Effector memory CD8-positive, alpha-beta T cell (primary cell): ENCODE results near the gene MAPKAPK2.

Experiments
- ATAC-seq: fragments of 150-1000 bp; cut with Tn5 transposase; replicated peaks from 2 replicates; pipeline ENCODE4 v1.10.0; 2021; ENCODE audit warnings: mild to moderate bottlenecking, moderate library complexity
- DNase-seq, 3 experiments: peaks; one replicate each; pipeline ENCODE4 v3.0.0; 2021
- H3K27ac Mint-ChIP-seq, 2 donors: one replicate each; pipeline ENCODE4 v1.8.0; 2022; ENCODE audit warnings: mild to moderate bottlenecking in 2 of 2, mixed read lengths in 2 of 2, moderate library complexity in 2 of 2
- H3K27me3 Mint-ChIP-seq, 2 donors: one replicate each; pipeline ENCODE4 v1.8.0; 2022; ENCODE audit warnings: mixed read lengths in 2 of 2
- H3K36me3 Mint-ChIP-seq: one replicate; pipeline ENCODE4 v1.8.0; 2022; ENCODE audit warnings: mild to moderate bottlenecking, moderate library complexity, mixed read lengths; ENCODE audit not compliant: insufficient read depth
- H3K4me1 Mint-ChIP-seq, 2 donors: one replicate each; pipeline ENCODE4 v1.8.0; 2022; ENCODE audit warnings: low read depth in 2 of 2, mixed read lengths in 2 of 2
- H3K4me3 Mint-ChIP-seq, 2 donors: one replicate each; pipeline ENCODE4 v1.8.0; 2022; ENCODE audit warnings: mild to moderate bottlenecking in 2 of 2, mixed read lengths in 2 of 2, moderate library complexity in 2 of 2
- H3K9me3 Mint-ChIP-seq, 2 donors: one replicate each; pipeline ENCODE4 v1.8.0; 2022; ENCODE audit warnings: mixed read lengths in 2 of 2

The MAPKAPK2 gene

GRCh38 chr1:206716159-206716869 lies 31.6 kb downstream of the MAPKAPK2 start:
- peak overlapping the region; percentile 95 to 99 for H3K27ac Mint-ChIP-seq
- peaks cover 72 to 86% of the 10 kb centered on the region in 2 donors for H3K4me1 Mint-ChIP-seq
- ATAC-seq, result peak; percentile 33
- H3K9me3 Mint-ChIP-seq, result no peaks in the 10 kb centered on the region
- no peaks in the 10 kb centered on the region for H3K27me3 Mint-ChIP-seq
- DNase-seq, result no peak
- peak overlapping the region; percentile 72 to 79 for H3K4me3 Mint-ChIP-seq
- peaks cover 56% of the 10 kb centered on the region for H3K36me3 Mint-ChIP-seq

DNA sequence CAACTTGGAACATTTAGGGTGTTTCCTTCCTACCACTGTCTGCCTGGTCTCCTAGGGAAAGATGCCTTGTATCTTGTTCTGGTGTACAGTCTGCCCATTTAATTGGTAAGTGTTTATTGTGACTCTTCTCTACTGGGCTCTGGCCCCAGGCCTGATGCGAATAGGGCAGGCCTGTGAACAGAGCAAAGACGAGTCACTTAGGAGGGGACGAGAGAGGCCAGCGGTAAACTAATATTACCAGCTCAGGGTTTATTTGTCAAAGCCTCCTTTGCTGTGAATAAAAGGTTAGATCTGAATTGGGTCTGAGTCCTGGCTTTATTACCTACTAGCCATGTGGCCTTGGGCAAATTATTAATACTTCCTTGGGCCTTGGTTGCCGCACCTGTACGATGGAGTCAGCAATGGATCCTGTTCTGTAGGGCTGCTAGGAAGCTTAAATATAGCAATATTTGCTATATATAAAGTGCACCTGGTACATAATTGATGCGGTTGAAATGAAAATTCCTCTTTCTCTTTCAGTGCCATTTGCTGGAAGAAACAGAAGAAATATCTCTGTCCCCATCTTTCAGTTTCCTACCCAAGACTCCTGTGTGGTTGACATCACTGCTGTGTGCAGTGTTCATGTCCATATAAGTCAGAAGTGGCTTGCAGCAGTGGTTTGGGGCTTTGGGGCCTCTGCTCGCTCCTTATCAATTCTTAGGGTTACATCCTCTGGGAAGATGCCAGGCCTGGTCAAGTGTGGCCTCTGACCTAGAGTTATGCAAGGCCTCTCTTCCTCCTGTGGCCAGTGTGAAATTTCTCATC lies 32.4 kb downstream of the MAPKAPK2 start:
- H3K27ac Mint-ChIP-seq, result peak overlapping the region; percentile 95 to 99
- H3K36me3 Mint-ChIP-seq, result peaks cover 57% of the 10 kb centered on the region
- H3K9me3 Mint-ChIP-seq, result no peaks in the 10 kb centered on the region
- peaks cover 71 to 86% of the 10 kb centered on the region in 2 donors for H3K4me1 Mint-ChIP-seq
- ATAC-seq (peak; percentile 27), DNase-seq (no peak)
- peak overlapping the region; percentile 72 to 79 for H3K4me3 Mint-ChIP-seq
- H3K27me3 Mint-ChIP-seq, result no peaks in the 10 kb centered on the region

DNA sequence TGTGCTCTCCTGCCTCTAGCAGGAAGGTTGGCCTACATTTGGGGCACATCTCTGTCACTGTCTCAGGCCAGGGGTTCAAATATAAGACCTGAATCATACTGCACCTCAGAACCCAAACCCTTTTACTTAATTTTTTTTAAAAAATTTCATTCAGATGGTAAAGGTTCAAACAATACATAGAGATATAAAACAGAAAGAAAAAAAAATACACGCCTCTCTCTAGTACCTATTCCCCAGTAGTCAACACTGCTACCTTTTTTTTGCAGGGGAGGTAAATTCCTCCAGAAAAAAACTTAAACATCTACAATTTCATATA lies 32.9 kb downstream of the MAPKAPK2 start:
- DNase-seq (no peak), ATAC-seq (no peak)
- Mint-ChIP-seq H3K4me1 (peaks cover 66 to 85% of the 10 kb centered on the region in 2 donors), H3K27ac (peak overlapping the region; percentile 95 to 99), H3K36me3 (peaks cover 63% of the 10 kb centered on the region), H3K27me3 (no peaks in the 10 kb centered on the region), H3K4me3 (peak overlapping the region; percentile 72 to 79), H3K9me3 (no peaks in the 10 kb centered on the region)

GRCh38 chr1:206719169-206719839 lies 34.6 kb downstream of the MAPKAPK2 start:
- DNase-seq (no peak), ATAC-seq (no peak)
- Mint-ChIP-seq H3K4me3 (peak overlapping the region; percentile 9 to 65), H3K4me1 (peaks cover 70 to 84% of the 10 kb centered on the region in 2 donors), H3K9me3 (no peaks in the 10 kb centered on the region), H3K27ac (peak overlapping the region; percentile 95 to 99), H3K27me3 (no peaks in the 10 kb centered on the region), H3K36me3 (peaks cover 58% of the 10 kb centered on the region)

GRCh38 chr1:206721454-206721853 lies 36.7 kb downstream of the MAPKAPK2 start:
- Mint-ChIP-seq H3K27ac (peak overlapping the region; percentile 89 to 95), H3K4me3 (peak overlapping the region in 1 of 2 donors; percentile 4), H3K4me1 (peaks cover 60 to 73% of the 10 kb centered on the region in 2 donors), H3K36me3 (peaks cover 54% of the 10 kb centered on the region), H3K9me3 (no peaks in the 10 kb centered on the region), H3K27me3 (no peaks in the 10 kb centered on the region)
- no peak for DNase-seq
- ATAC-seq, result no peak

DNA sequence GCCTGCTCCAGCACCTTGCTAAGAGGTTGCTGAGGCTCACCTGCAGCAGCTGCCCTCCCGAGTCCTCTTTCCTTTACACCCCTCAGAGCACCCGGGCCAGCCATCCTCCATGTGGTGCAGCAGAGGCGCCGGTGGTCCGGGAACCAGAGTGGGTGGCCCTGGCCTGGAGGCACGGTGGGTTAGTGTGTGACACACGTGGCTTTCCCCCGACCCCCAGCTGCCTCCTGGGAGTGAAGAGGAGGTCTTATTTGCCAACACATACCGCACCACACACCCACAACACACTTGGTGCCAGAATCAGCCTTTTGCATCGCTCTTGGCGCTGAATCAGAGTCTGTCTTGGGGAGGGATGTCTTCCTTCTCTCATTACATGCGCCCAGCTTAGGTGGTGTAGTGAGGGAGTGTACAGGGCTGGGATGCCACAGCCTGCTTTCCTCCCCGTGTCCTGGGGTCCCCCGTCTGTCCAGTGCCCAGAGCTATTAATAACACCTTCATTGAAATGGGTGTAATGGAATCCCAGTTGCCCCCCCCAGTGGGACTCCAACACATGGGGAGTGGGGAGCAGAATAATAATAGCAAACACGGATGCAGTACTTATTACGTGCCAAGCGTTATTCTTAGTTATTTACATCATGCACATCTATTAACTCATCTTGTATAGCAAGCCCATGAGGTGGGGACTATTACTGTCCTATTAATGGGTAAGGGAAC lies 38.2 kb downstream of the MAPKAPK2 start:
- Mint-ChIP-seq H3K36me3 (peaks cover 47% of the 10 kb centered on the region), H3K9me3 (no peaks in the 10 kb centered on the region), H3K4me1 (peaks cover 58 to 67% of the 10 kb centered on the region in 2 donors), H3K27ac (peak overlapping the region; percentile 65 to 73), H3K27me3 (no peaks in the 10 kb centered on the region), H3K4me3 (peak overlapping the region in 1 of 2 donors; percentile 36)
- DNase-seq, result no peak
- peak; percentile 7 for ATAC-seq

DNA sequence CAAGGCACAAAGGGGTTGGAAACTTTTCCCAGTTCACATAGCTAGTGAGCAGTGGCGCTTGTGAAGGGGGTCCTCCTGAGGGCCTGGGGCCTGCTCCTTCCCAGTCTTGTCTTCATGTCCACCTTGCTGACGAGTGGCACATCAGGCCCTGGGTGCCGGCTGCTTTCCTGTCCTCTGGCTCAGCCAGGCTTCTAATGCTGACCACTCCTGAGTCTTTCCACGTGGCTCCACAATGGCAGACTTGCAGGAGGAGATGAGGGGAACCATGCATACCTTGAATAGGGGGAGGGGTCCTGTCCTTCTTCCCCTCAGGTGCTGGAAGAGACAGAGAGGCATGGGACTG lies 38.7 kb downstream of the MAPKAPK2 start:
- H3K4me1 Mint-ChIP-seq, result peaks cover 61 to 69% of the 10 kb centered on the region in 2 donors
- no peak for DNase-seq
- H3K27me3 Mint-ChIP-seq, result no peaks in the 10 kb centered on the region
- H3K4me3 Mint-ChIP-seq, result peak overlapping the region in 1 of 2 donors; percentile 36
- no peak for ATAC-seq
- peaks cover 46% of the 10 kb centered on the region for H3K36me3 Mint-ChIP-seq
- H3K9me3 Mint-ChIP-seq, result no peaks in the 10 kb centered on the region
- H3K27ac Mint-ChIP-seq, result peak overlapping the region in 1 of 2 donors; percentile 65

DNA sequence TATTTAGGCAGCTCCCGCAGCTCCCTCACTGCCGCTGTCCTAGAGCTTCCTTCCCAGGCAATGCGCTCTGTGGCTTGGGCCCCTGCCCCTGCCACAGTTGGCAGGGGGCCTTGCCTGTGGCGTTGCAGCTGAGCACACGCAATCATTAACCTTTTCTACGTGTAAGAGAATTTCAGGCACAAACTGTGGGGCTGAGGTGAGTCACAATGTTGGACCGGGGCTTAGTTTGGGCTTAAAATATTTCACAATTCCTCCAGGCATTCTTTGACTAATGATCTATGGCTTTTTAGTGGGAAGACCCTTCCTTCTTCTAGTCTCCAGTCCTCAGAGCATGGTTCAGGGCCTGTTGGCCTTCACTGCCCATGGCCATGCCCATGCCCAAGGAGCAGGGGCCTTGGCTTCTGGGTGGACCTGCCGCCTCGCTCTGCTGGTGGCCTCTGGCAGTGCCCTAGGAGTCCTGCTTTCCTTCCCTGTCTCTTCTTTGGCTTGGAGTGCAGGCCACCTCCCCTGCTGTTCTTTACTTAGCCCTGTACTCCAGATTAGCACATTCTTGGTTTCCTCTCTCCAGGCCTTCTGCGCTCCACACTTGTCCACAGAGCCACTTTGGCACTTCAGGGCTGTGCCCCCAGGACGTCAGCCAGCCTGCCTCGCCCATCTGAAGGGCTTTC lies 39.2 kb downstream of the MAPKAPK2 start:
- H3K27ac Mint-ChIP-seq, result peak overlapping the region in 1 of 2 donors; percentile 65
- no peaks in the 10 kb centered on the region for H3K9me3 Mint-ChIP-seq
- H3K27me3 Mint-ChIP-seq, result no peaks in the 10 kb centered on the region
- ATAC-seq (no peak), DNase-seq (no peak)
- H3K4me3 Mint-ChIP-seq, result no peak overlapping the region
- peaks cover 46% of the 10 kb centered on the region for H3K36me3 Mint-ChIP-seq
- H3K4me1 Mint-ChIP-seq, result peaks cover 62 to 64% of the 10 kb centered on the region in 2 donors

GRCh38 chr1:206725109-206725963 lies 40.6 kb downstream of the MAPKAPK2 start:
- peak overlapping the region in 1 of 2 donors; percentile 85 for H3K27ac Mint-ChIP-seq
- peak; percentile 64 for ATAC-seq
- peaks cover 52 to 55% of the 10 kb centered on the region in 2 donors for H3K4me1 Mint-ChIP-seq
- no peaks in the 10 kb centered on the region for H3K27me3 Mint-ChIP-seq
- H3K36me3 Mint-ChIP-seq, result peaks cover 56% of the 10 kb centered on the region
- H3K4me3 Mint-ChIP-seq, result peak overlapping the region; percentile 5 to 53
- DNase-seq, result peak; percentile 59 to 64 (median 63)
- no peaks in the 10 kb centered on the region for H3K9me3 Mint-ChIP-seq

GRCh38 chr1:206727981-206728696 lies 43.4 kb downstream of the MAPKAPK2 start:
- no peaks in the 10 kb centered on the region for H3K27me3 Mint-ChIP-seq
- no peak overlapping the region for H3K4me3 Mint-ChIP-seq
- H3K4me1 Mint-ChIP-seq, result peaks cover 35 to 41% of the 10 kb centered on the region in 2 donors
- no peak for ATAC-seq
- no peaks in the 10 kb centered on the region for H3K9me3 Mint-ChIP-seq
- H3K36me3 Mint-ChIP-seq, result peaks cover 68% of the 10 kb centered on the region
- peak overlapping the region; percentile 22 to 94 for H3K27ac Mint-ChIP-seq
- DNase-seq, result no peak

- Mint-ChIP-seq H3K27ac (peak overlapping the region; percentile 22 to 94), H3K4me3 (no peak overlapping the region), H3K27me3 (no peaks in the 10 kb centered on the region), H3K36me3 (peaks cover 68% of the 10 kb centered on the region), H3K4me1 (peaks cover 33 to 39% of the 10 kb centered on the region in 2 donors), H3K9me3 (no peaks in the 10 kb centered on the region)
- no peak for DNase-seq
- ATAC-seq, result no peak
Observed at GRCh38 chr1:206728697-206728987, 43.9 kb downstream of the MAPKAPK2 start.

DNA sequence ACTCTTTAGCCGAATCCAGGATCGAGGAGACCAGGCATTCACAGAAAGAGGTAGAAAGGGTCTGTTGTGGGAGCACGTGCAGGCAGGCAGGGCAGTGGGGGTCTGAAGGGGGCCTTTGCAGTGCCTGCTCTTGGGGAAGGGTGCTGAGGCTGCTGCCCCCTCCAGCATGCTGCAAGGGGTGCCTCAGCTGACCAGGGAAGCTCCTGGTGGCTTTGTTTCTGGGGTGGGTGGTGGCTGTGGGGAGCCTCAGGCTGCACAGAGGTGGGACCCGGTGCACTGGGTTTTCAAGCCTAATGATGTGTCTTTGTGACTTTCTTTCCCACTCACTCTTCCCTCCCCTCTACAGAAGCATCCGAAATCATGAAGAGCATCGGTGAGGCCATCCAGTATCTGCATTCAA lies 44.3 kb downstream of the MAPKAPK2 start:
- ATAC-seq, result no peak
- DNase-seq, result no peak
- Mint-ChIP-seq H3K9me3 (no peaks in the 10 kb centered on the region), H3K4me3 (peak overlapping the region in 1 of 2 donors; percentile 42), H3K27ac (peak overlapping the region in 1 of 2 donors; percentile 94), H3K36me3 (peaks cover 71% of the 10 kb centered on the region), H3K4me1 (peaks cover 29 to 38% of the 10 kb centered on the region in 2 donors), H3K27me3 (no peaks in the 10 kb centered on the region)
